Activated T-cell treated with anti-CD3 and anti-CD28 coated beads, Interleukin-2, amount 50 U/mL, for 48 hours (primary cell): ENCODE results near the gene RPS6KC1.
A peak's percentile ranks its signal among the peaks of the same experiment; 100 is the strongest.
"Not testable (repeated sequence)": the region's sequence is repeated elsewhere in the genome, so short reads cannot be mapped to it uniquely, and the experiment has no call there.

Experiments
- DNase-seq, 2 experiments: peaks; one replicate each; pipeline ENCODE4 v3.0.0-alpha.2; 2020

RPS6KC1 gene

GRCh38 chr1:213107613-213108012 is 56.6 kb downstream of the RPS6KC1 start:
- no peak for DNase-seq

GRCh38 chr1:213110349-213111300 is 59.6 kb downstream of the RPS6KC1 start:
- DNase-seq = no peak

DNA sequence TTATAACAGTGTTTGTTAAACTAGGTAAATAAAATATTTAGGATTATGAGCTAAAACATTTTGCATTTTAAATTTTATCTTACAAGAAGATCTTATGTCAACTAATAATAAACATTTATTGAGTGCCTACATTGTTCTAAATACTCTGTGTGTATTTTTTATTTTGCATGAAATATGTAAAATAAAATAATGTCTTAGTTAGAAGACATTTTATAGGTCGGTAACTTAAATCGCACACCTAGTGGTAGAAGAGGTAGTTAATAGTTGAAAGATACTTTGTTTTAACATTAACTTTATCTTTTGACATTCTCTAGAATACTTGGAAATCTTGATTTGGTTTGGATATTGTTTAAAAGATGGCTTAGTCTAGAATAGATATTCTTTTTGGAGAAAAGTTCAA is 60.5 kb downstream of the RPS6KC1 start:
- no peak for DNase-seq

DNA sequence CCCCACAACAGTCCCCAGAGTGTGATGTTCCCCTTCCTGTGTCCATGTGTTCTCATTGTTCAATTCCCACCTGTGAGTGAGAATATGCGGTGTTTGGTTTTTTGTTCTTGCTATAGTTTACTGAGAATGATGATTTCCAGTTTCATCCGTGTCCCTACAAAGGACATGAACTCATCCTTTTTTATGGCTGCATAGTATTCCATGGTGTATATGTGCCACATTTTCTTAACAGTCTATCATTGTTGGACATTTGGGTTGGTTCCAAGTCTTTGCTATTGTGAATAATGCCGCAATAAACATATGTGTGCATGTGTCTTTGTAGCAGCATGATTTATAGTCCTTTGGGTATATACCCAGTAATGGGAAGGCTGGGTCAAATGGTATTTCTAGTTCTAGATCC is 61.7 kb downstream of the RPS6KC1 start:
- DNase-seq = not testable (repeated sequence)

DNA sequence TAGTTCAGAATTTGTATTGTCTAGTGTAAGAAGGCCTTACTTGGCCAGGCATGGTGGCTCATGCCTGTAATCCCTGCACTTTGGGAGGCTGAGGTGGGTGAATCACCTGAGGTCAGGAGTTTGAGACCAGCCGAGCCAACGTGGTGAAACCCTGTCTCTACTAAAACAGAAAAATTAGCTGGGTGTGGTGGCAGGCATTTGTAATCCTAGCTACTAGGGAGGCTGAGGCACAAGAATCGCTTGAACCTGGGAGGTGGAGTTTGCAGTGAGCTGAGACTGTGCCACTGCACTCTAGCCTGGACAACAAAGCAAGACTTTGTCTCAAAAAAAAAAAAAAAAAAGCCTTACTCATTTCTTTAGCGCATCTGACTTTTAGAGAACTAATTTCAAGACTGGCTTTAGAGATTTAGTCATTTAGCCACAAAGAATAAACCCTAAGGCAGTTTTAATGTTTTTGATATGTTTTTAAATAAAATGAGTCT is 66.7 kb downstream of the RPS6KC1 start:
- DNase-seq = peak; percentile 37 to 48

DNA sequence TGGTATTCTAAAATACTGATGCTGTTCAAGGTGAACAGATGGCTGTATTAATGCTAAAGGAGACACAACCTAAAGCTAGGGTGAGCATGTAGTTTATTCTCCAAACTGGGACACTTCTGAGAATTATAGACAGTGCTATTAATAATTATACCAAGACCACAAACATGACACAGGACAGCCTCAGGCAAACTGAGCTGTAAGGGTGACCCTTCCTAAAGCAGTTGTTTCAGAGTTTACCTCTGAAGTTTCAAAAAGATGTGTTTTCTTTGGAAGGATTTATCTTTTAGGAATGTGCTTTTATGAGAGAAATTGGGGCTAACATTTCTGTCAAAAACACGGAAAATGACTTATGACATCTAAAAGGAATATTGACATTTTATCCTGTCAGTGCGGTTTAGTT is 68.8 kb downstream of the RPS6KC1 start:
- no peak for DNase-seq

DNA sequence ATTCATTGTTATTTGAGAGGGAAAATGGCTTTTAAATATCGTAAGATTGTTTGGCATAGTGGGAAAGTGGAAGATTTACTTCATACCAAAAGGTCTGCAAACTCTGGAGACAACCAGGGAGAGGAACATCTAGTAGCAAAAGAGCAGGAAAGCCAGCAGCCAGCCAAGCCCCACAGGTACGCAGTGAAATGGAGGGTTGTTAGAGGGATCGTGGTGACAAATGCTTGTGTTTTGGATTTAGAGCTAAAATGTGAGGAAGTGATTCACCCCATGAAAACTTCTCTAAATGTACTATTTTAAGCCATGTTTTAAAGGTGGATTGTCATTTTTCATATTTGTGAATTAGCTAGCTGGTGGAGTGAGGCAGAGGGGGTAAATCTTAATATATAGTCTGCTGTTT is 69.3 kb downstream of the RPS6KC1 start:
- no peak for DNase-seq

DNA sequence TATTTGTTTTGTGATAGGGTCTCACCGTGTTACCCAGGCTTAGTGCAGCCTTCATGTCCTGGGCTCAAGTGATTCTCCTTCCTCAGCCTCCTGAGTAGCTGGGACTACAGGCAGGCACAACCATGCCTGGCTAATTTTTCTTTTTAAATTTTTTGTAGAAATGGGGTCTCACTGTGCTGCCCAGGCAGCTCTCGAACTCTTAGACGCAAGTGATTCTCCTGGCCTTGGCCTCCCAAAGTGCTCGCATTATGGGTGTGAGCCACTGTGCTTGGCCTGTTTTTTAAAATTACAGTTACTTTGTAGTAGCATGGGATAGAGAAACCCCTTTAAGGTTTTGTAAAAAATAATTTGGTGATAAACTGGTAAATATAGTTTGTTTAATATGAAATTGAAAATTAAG is 69.9 kb downstream of the RPS6KC1 start:
- no peak for DNase-seq

DNA sequence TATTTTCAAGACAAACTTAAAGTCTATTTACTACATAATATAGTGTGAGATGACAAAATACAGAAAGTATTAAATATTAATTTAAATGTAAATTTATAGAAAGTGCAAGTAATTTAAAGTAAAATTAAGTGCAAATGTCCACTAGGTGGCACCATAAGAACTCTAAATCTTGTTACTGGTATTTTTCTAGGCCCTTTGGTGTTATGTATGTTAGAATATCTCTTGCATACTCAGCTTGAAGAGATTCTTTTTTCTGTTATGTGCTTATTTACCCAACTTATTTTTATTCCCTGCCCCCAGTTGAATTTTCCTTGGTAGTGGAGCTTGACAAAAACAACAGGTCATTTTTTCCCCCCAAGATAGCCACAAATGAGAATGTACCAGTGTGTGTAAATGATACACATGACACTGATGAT is 71.5 kb downstream of the RPS6KC1 start:
- no peak for DNase-seq

- no peak for DNase-seq
Observed at GRCh38 chr1:213123087-213123486, 72.0 kb downstream of the RPS6KC1 start.

- DNase-seq = no peak
Observed at GRCh38 chr1:213123536-213123935, 72.5 kb downstream of the RPS6KC1 start.

DNA sequence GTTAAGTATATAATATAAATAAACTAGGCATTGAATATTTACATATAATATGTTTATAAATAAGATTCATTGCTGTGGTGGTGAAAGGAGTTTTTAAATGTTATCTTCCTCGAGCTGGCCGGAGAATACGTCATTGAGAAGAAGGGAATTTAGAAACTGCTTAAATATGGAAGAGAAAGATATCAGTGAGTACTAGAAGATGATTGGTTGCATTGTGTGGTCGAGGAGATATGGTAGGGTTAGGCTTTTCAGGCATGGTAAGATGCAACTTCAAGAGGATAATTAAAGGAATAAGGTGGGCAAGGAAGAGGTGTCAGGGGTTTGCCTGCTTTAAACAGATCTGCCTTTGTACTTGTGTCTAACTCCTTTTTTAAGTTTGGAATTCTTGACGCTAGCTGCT is 73.5 kb downstream of the RPS6KC1 start:
- DNase-seq = no peak

DNA sequence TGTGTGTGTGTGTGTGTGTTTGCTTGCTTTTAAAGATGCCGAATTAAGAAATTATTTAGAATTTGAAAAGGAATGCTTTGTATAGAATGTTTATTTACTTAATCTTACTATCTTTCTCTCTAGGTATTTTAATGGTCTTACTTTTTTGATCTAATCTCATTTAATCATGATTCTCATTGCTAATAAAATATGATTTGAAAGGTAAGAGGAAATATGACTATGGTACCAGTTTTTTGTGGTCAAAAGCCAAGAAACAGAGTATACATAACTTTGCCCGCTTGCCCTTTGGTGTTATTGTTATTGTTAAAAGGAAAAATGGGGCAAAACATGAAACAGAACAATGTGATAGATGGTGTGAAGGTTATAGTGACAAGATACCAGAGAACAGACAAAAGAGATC is 74.6 kb downstream of the RPS6KC1 start:
- no peak for DNase-seq

GRCh38 chr1:213127074-213127473 is 76.0 kb downstream of the RPS6KC1 start:
- DNase-seq = no peak

- DNase-seq = no peak
Observed at GRCh38 chr1:213131851-213132655, 81.0 kb downstream of the RPS6KC1 start.

DNA sequence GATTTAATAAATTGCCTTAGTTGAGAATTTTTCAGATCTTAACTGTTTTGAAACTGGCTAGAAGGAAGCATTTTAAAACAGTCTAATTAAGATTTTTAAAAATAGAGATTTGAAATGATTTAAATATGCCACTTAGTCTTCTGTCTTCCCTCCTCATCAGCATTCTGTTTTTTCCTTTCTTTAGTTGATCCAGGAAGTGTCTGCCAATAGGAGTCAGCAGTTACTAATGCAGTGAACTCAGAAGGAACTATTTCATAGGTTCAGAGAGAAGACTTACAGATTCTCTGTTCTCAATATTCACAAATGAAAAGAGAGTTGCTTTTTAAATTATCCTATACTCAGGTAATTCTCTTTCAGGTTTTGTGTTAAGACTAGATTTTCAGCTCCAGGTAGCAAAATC is 84.5 kb downstream of the RPS6KC1 start:
- DNase-seq = no peak

DNA sequence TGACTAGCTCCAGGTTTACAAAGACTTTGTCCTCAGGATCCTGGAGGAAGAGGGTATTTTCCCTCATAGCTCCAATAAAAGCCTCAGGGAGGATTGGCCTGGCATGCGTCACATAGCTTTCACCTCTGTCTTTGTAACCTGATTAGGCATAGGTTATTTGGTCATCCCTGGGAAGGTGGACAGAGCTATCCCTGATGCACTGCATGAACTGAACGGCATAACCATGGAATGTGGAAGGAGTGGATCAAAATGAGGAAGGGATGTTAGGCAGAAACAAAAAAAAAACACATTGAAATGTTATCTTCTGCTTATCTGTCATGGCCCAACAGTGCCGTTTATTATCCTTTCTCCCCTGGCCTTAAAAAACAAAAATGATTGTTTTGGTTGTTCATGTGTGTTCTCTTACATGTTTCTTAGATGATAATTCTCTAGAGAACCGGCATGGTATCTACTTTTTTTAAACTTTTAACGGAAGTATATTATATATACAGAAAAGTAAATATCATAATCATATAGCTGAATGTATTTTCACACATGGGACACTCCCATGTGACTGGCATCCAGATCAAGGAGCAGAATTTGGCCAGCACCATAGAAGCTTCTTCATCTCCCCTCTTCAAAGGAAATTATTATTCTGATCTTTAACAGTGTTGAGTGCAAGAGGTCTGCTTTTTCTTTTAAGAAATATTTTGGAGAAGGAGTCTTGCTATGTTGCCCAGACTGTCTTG is 85.3 kb downstream of the RPS6KC1 start:
- DNase-seq = no peak

DNA sequence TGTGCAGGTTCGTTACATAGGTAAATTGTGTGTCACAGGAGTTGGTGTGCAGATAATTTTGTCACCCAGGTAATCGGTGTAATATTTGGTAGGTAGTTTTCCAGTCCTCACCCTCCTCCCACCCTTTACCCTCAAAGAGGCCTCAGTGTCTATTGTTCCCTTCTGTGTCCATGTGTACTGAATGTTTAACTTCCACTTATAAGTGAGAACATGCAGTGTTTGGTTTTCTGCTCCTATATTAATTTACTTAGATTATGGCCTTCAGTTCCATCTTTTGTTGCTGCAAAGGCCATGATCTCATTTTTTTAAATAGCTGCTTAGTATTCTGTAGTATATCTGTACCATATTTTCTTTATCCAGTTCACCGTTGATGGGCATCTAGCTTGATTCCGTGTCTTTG is 87.3 kb downstream of the RPS6KC1 start:
- DNase-seq = no peak

- no peak for DNase-seq
Observed at GRCh38 chr1:213138892-213139291, 87.9 kb downstream of the RPS6KC1 start.

- no peak for DNase-seq
Observed at GRCh38 chr1:213148905-213149304, 97.9 kb downstream of the RPS6KC1 start.

DNA sequence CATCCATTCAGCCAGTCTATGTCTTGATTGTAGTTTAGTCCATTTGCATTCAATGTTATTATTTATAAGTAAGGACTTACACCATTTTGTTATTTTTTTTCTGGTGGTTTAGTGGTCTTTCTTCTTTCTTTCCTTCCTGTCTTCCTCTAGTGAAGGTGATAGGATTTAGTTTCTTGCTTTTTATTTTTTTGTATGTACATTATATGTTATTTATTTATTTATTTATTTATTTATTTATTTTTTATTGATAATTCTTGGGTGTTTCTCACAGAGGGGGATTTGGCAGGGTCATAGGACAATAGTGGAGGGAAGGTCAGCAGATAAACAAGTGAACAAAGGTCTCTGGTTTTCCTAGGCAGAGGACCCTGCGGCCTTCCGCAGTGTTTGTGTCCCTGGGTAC is 99.0 kb downstream of the RPS6KC1 start:
- DNase-seq = not testable (repeated sequence)

- no peak for DNase-seq
Observed at GRCh38 chr1:213154056-213154685, 103.1 kb downstream of the RPS6KC1 start.

GRCh38 chr1:213159376-213159775 is 108.3 kb downstream of the RPS6KC1 start:
- DNase-seq = no peak
